Hepatocyte (in vitro differentiated cells): Measurements from ENCODE around the gene TMEM134. TPM values are rescaled to one million over a fixed set of nuclear protein-coding genes. Genes with fewer than 3 reads are reported as not detected.

Source experiments
- DNase-seq: peaks from one replicate; pipeline ENCODE4 v3.0.0-alpha.2; 2016; ENCODE audit warnings: low spot score
- H2AFZ ChIP-seq: fragments of 200-600 bp; sonication (generic); 2 replicates; pipeline ENCODE4 v1.6.0; 2016; ENCODE audit warnings: antibody characterized with exemption, mild to moderate bottlenecking
- H3K27ac ChIP-seq: fragments of 200-600 bp; sonication (generic); 2 replicates; pipeline ENCODE4 v1.5.1; 2016; ENCODE audit warnings: mild to moderate bottlenecking
- H3K27me3 ChIP-seq: fragments of 200-600 bp; sonication (generic); 2 replicates; pipeline ENCODE4 v1.6.1; 2016
- H3K36me3 ChIP-seq: fragments of 200-600 bp; sonication (generic); replicated peaks from 2 replicates; pipeline ENCODE4 v1.5.1; 2016; ENCODE audit warnings: low read depth; ENCODE audit not compliant: insufficient read depth
- H3K4me1 ChIP-seq: fragments of 200-600 bp; sonication (generic); 2 replicates; pipeline ENCODE4 v1.5.1; 2016; ENCODE audit warnings: mild to moderate bottlenecking, moderate library complexity; ENCODE audit not compliant: insufficient read depth
- H3K4me2 ChIP-seq: fragments of 200-600 bp; sonication (generic); 2 replicates; pipeline ENCODE4 v1.6.0; 2016
- H3K4me3 ChIP-seq: fragments of 200-600 bp; sonication (generic); 2 replicates; pipeline ENCODE4 v1.5.1; 2016; ENCODE audit warnings: mild to moderate bottlenecking
- H3K79me2 ChIP-seq: fragments of 200-600 bp; sonication (generic); 2 replicates; pipeline ENCODE4 v1.6.0; 2017; ENCODE audit warnings: mild to moderate bottlenecking
- H3K9me2 ChIP-seq: fragments of 200-600 bp; sonication (generic); replicated peaks from 2 replicates; pipeline ENCODE4 v1.6.0; 2017; ENCODE audit warnings: mild to moderate bottlenecking; ENCODE audit not compliant: insufficient read depth
- H3K9me3 ChIP-seq: fragments of 200-600 bp; sonication (generic); 2 replicates; pipeline ENCODE4 v1.5.1; 2016; ENCODE audit warnings: low read depth, mild to moderate bottlenecking
- H4K20me1 ChIP-seq: fragments of 200-600 bp; sonication (generic); 2 replicates; pipeline ENCODE4 v1.6.0; 2016; ENCODE audit warnings: mild to moderate bottlenecking; ENCODE audit not compliant: insufficient read depth, poor library complexity, severe bottlenecking
- EZH2 ChIP-seq: fragments of 200-600 bp; sonication (generic); IDR thresholded peaks from 2 replicates; pipeline ENCODE4 v1.6.1; 2016; ENCODE audit warnings: antibody characterized with exemption, mild to moderate bottlenecking, borderline replicate concordance
- EZH2phosphoT487 ChIP-seq: fragments of 200-600 bp; sonication (generic); IDR thresholded peaks from one replicate; pipeline ENCODE4 v1.6.1; 2018; ENCODE audit warnings: antibody characterized with exemption, mild to moderate bottlenecking, low read depth, moderate library complexity; ENCODE audit not compliant: unreplicated experiment, severe bottlenecking
- WGBS: methylation state at CpG from one replicate; pipeline ENCODE4 v1.1.6; 2016; ENCODE audit warnings: low lambda C conversion rate; ENCODE audit errors: missing lambda C conversion rate; 5-methylcytosine and 5-hydroxymethylcytosine counted together
- polyA plus RNA-seq: library from polyadenylated mRNA; unstranded; fragments of >200 nt; fragmentation: Nextera tagmentation; extraction: Ambion mirVana; gene quantifications from 2 replicates; pipeline ENCODE4 v1.2.1, GENCODE V29; 2016
- total RNA-seq: library from RNA; depleted of rRNA; stranded (reverse); fragments of >200 nt; gene quantifications from 2 replicates; pipeline ENCODE4 v1.2.3, GENCODE V29; 2014
- TF ChIP-seq, protein P1 (sequence below): fragments of 200-600 bp; sonication (generic); IDR thresholded peaks from 2 replicates; pipeline ENCODE4 v1.5.1; 2016; ENCODE audit warnings: antibody characterized with exemption, mild to moderate bottlenecking; ENCODE audit not compliant: poor library complexity

Gene TMEM134
- total and polyA plus RNA-seq, 2 experiments from 2014 or later = 43.2 to 93.7 TPM

DNA sequence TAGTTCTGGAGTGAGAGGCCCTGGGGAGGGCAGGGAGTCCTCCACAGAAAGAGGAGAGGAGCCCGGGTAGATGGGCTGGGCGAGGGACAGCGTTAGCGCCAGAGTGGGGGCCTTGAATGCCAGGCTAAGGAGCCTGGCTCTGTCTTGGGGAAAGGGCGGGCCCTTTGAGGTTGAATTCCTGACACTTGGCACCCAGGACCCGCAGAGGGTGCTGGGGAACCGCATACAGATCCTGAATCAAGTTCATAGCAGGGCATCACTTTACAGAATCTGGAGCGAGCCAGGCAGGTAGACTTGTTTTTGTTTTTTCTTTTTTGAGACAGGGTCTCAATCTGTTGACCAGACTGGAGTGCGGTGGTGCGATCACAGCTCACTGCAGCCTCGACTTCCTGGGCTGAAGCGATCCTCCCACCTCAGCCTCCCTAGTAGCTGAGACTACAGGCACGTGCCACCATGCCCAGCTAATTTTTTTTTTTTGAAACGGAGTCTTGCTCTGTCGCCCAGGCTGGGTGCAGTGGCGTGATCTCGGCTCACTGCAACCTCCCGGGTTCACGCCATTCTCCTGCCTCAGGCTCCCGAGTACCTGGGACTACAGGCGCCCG lies 47.5 kb downstream of the TMEM134 start:
- Histone ChIP-seq H2AFZ (peak overlapping the region; percentile 67), H3K27ac (peak overlapping the region; percentile 49)

DNA sequence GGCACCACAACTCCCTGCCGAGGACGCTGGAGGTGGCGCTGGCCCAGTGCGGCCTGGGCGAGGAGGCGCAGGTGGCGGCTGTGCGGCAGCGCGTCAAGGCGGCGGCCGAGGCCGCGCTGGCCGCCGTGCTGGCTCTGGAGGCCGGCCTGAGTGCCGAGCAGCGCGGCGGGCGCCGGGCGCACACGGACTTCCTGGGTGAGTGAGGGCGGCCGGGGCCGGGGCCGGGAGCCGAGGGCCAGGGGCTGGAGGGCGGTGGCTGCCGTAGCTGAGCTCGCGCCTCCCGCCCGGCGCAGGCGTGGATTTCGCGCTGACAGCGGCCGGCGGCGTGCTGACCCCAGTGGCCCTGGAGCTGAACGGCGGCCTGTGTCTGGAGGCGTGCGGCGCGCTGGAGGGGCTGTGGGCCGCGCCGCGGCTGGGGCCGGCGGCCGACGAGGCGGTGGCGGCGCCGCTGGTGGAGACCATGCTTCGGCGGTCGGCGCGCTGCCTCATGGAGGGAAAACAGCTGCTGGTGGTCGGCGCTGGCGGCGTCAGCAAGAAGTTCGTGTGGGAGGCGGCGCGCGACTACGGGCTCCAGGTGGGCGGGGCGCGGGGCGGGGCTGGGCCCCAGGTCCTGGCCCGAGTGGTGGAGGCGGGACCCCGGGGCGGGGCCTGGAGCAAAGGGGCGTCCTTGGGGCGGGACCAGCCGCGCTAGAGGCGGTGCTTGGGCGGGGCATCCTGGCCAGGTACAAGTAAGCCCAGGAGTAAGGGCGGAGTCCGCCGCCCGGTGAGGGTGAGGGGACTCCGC lies 48.2 kb downstream of the TMEM134 start:
- no peaks in the 10 kb centered on the region for H3K9me3 ChIP-seq
- peaks cover 8% of the 10 kb centered on the region for H3K4me1 ChIP-seq
- H3K27me3 ChIP-seq = no peaks in the 10 kb centered on the region
- TF ChIP-seq EZH2phosphoT487 (no peak), EZH2 (no peak)
- TF ChIP-seq, protein P1, sequence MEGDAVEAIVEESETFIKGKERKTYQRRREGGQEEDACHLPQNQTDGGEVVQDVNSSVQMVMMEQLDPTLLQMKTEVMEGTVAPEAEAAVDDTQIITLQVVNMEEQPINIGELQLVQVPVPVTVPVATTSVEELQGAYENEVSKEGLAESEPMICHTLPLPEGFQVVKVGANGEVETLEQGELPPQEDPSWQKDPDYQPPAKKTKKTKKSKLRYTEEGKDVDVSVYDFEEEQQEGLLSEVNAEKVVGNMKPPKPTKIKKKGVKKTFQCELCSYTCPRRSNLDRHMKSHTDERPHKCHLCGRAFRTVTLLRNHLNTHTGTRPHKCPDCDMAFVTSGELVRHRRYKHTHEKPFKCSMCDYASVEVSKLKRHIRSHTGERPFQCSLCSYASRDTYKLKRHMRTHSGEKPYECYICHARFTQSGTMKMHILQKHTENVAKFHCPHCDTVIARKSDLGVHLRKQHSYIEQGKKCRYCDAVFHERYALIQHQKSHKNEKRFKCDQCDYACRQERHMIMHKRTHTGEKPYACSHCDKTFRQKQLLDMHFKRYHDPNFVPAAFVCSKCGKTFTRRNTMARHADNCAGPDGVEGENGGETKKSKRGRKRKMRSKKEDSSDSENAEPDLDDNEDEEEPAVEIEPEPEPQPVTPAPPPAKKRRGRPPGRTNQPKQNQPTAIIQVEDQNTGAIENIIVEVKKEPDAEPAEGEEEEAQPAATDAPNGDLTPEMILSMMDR = no peak
- WGBS = 1% methylated on average over 65 of the region's 97 CpGs
- H3K27ac ChIP-seq = peak overlapping the region; percentile 92
- H2AFZ ChIP-seq = peak overlapping the region; percentile 67
- no peaks in the 10 kb centered on the region for H3K79me2 ChIP-seq
- peak; percentile 99 for DNase-seq
- H3K36me3 ChIP-seq = no peaks in the 10 kb centered on the region
- peak overlapping the region; percentile 94 for H3K4me2 ChIP-seq
- no peaks in the 10 kb centered on the region for H4K20me1 ChIP-seq
- H3K9me2 ChIP-seq = no peaks in the 10 kb centered on the region
- H3K4me3 ChIP-seq = peak overlapping the region; percentile 81

More for the DNA sequence above, 47.5 kb downstream of the TMEM134 start:
- Histone ChIP-seq H3K36me3 (no peaks in the 10 kb centered on the region), H4K20me1 (no peaks in the 10 kb centered on the region), H3K4me3 (no peak overlapping the region), H3K4me2 (peak overlapping the region; percentile 94), H3K9me3 (no peaks in the 10 kb centered on the region), H3K4me1 (peaks cover 8% of the 10 kb centered on the region), H3K79me2 (no peaks in the 10 kb centered on the region), H3K9me2 (no peaks in the 10 kb centered on the region), H3K27me3 (no peaks in the 10 kb centered on the region)
- TF ChIP-seq EZH2 = no peak
- TF ChIP-seq, protein P1 = no peak
- no peak for TF ChIP-seq EZH2phosphoT487
- no peak for DNase-seq
- 74% methylated on average over 22 of the region's 22 CpGs for WGBS

DNA sequence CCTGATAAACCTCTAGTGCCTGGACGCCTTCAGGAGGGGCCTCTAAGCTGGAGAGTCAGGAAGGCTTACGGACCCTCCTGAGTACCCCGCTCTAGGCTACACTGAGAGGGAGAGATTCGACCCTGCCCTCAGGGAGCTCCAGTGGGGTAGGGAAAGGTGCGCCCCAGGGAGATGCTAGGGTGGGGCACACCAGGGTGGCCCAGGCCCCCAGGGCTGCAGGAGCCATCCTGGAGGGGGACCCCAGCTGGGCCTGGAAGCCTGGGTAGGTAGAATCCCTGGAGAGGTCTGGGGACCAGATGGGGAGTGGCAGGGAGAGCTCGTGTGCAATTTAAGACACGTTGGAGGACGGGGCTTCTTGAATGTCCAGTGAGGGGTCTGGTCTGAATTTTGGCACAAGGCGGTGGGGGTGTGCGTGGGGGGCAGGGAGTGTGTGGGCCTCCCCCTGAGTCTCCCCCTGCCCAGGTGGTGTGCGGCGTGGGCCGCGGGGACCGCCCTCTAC lies 48.9 kb downstream of the TMEM134 start:
- no peak overlapping the region for H2AFZ ChIP-seq

More for the DNA sequence above, 48.9 kb downstream of the TMEM134 start:
- no peaks in the 10 kb centered on the region for H3K9me2 ChIP-seq
- no peak for DNase-seq
- peak overlapping the region; percentile 94 for H3K4me2 ChIP-seq
- peak overlapping the region; percentile 92 for H3K27ac ChIP-seq
- H3K79me2 ChIP-seq = no peaks in the 10 kb centered on the region
- TF ChIP-seq, protein P1 = no peak
- TF ChIP-seq EZH2phosphoT487 = no peak
- no peak for TF ChIP-seq EZH2
- no peaks in the 10 kb centered on the region for H4K20me1 ChIP-seq
- H3K4me3 ChIP-seq = peak overlapping the region; percentile 81
- H3K4me1 ChIP-seq = peaks cover 10% of the 10 kb centered on the region
- WGBS = 57% methylated on average over 10 of the region's 15 CpGs
- H3K27me3 ChIP-seq = no peaks in the 10 kb centered on the region
- no peaks in the 10 kb centered on the region for H3K9me3 ChIP-seq
- no peaks in the 10 kb centered on the region for H3K36me3 ChIP-seq
